ENCODE results near the gene DMRT1.

DNA sequence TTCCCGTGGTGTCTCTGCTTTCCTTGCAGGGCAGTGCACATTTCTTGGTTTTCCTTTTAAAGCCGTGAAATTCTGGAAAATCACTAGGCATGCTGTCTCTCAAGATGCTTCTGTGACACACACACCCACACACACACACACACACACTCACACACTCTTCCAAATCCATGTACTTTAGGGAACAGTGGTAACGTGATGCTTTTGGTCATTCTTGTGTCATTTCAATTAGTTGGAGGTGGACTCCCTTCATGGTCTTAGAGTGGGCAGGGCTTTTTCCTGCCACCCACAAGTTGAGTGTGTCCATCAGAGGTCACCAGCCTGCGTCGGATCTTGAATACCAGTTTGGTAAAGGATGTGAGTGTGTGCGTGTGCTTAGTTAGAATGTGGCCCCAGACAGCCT lies 64.4 kb downstream of the DMRT1 start:
- TF ChIP-seq, protein P1, sequence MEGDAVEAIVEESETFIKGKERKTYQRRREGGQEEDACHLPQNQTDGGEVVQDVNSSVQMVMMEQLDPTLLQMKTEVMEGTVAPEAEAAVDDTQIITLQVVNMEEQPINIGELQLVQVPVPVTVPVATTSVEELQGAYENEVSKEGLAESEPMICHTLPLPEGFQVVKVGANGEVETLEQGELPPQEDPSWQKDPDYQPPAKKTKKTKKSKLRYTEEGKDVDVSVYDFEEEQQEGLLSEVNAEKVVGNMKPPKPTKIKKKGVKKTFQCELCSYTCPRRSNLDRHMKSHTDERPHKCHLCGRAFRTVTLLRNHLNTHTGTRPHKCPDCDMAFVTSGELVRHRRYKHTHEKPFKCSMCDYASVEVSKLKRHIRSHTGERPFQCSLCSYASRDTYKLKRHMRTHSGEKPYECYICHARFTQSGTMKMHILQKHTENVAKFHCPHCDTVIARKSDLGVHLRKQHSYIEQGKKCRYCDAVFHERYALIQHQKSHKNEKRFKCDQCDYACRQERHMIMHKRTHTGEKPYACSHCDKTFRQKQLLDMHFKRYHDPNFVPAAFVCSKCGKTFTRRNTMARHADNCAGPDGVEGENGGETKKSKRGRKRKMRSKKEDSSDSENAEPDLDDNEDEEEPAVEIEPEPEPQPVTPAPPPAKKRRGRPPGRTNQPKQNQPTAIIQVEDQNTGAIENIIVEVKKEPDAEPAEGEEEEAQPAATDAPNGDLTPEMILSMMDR (conservative IDR thresholded peaks at IDR 0.05 in 1 of 2, IDR thresholded peaks at IDR 0.05 in 1 of 2; ENCODE audit: extremely low read depth in 1 of 2, insufficient read depth in 1 of 2, low read depth in 1 of 2, low read length in 2 of 2), result no peak
- no peak for TF ChIP-seq EZH2 (IDR thresholded peaks at IDR 0.05; ENCODE audit: borderline replicate concordance, low read length)
